GM23338 (cell line): ENCODE results near the gene CNTN5. TPM values are rescaled to one million over a fixed set of nuclear protein-coding genes. Genes with fewer than 3 reads are reported as not detected.

Experiments
- ATAC-seq: fragments of 200-7000 bp; cut with Tn5 transposase; 3 replicates; pipeline ENCODE4 v1.9.1; 2020
- DNase-seq: peaks from one replicate; pipeline ENCODE4 v3.0.0-alpha.2; 2015; ENCODE audit warnings: low spot score
- H2AFZ ChIP-seq: fragments of 200-600 bp; sonication (generic); 2 replicates; pipeline ENCODE4 v1.8.0; 2016; ENCODE audit warnings: antibody characterized with exemption, mild to moderate bottlenecking, moderate library complexity
- H3F3A ChIP-seq: fragments of 200-600 bp; sonication (generic); replicated peaks from 2 replicates; pipeline ENCODE4 v1.8.0; 2017; ENCODE audit warnings: antibody characterized with exemption, mixed run types, low read depth
- H3K27ac ChIP-seq: fragments of 200-600 bp; sonication (generic); 2 replicates; pipeline ENCODE4 v1.6.1; 2016; ENCODE audit warnings: low read depth
- H3K27me3 ChIP-seq: fragments of 200-600 bp; sonication (generic); 2 replicates; pipeline ENCODE4 v1.8.0; 2016; ENCODE audit warnings: mild to moderate bottlenecking, mixed run types, moderate library complexity; ENCODE audit not compliant: insufficient read depth
- H3K36me3 ChIP-seq: fragments of 200-600 bp; sonication (generic); 2 replicates; pipeline ENCODE4 v1.8.0; 2016; ENCODE audit warnings: mild to moderate bottlenecking; ENCODE audit not compliant: insufficient read depth
- H3K4me1 ChIP-seq: fragments of 200-600 bp; sonication (generic); 2 replicates; pipeline ENCODE4 v1.8.0; 2016; ENCODE audit warnings: mild to moderate bottlenecking, moderate library complexity; ENCODE audit not compliant: insufficient read depth
- H3K4me2 ChIP-seq: fragments of 200-600 bp; sonication (generic); 2 replicates; pipeline ENCODE4 v1.7.1; 2017; ENCODE audit warnings: mixed run types
- H3K4me3 ChIP-seq: fragments of 200-600 bp; sonication (generic); 2 replicates; pipeline ENCODE4 v1.6.1; 2016; ENCODE audit warnings: mixed run types
- H3K79me2 ChIP-seq: fragments of 200-600 bp; sonication (generic); replicated peaks from 2 replicates; pipeline ENCODE4 v1.8.0; 2017; ENCODE audit warnings: mild to moderate bottlenecking; ENCODE audit not compliant: insufficient read depth
- H3K9me2 ChIP-seq: fragments of 200-600 bp; sonication (generic); 2 replicates; pipeline ENCODE4 v1.8.0; 2017; ENCODE audit not compliant: insufficient read depth
- H4K20me1 ChIP-seq: fragments of 200-600 bp; sonication (generic); replicated peaks from 2 replicates; pipeline ENCODE4 v1.8.0; 2017; ENCODE audit warnings: mild to moderate bottlenecking; ENCODE audit not compliant: insufficient read depth
- H3K27ac Mint-ChIP-seq: 2 replicates; pipeline ENCODE4 v1.8.0; 2020; ENCODE audit warnings: inconsistent platforms, mild to moderate bottlenecking, moderate library complexity, mixed read lengths
- H3K27me3 Mint-ChIP-seq: 3 replicates; pipeline ENCODE4 v1.8.0; 2022; ENCODE audit warnings: low read depth, mild to moderate bottlenecking, moderate library complexity, mixed read lengths, inconsistent platforms; ENCODE audit not compliant: insufficient read depth, poor library complexity
- H3K36me3 Mint-ChIP-seq: 3 replicates; pipeline ENCODE4 v1.8.0; 2021; ENCODE audit warnings: low read depth, mild to moderate bottlenecking, inconsistent platforms, moderate library complexity, mixed read lengths
- H3K4me1 Mint-ChIP-seq: 3 replicates; pipeline ENCODE4 v1.8.0; 2020; ENCODE audit warnings: mild to moderate bottlenecking, inconsistent platforms, mixed read lengths
- H3K4me3 Mint-ChIP-seq: 3 replicates; pipeline ENCODE4 v1.8.0; 2021; ENCODE audit warnings: moderate library complexity, mild to moderate bottlenecking, inconsistent platforms, mixed read lengths
- H3K9me3 Mint-ChIP-seq: 3 replicates; pipeline ENCODE4 v1.8.0; 2020; ENCODE audit warnings: moderate library complexity, mild to moderate bottlenecking, inconsistent platforms, mixed read lengths
- CREB1 ChIP-seq: fragments of 250-450 bp; sonication (Bioruptor Pico); IDR thresholded peaks from 2 replicates; pipeline ENCODE4 v1.5.0; 2020; ENCODE audit warnings: low read depth, mild to moderate bottlenecking, moderate library complexity
- CTCF ChIP-seq, 2 experiments: fragments of 200-600 bp in 1 of 2; sonication (generic) in 1 of 2; conservative IDR thresholded peaks; 2 replicates each; pipeline versions ENCODE4 v1.5.1 to v1.6.1; 2016 to 2017; ENCODE audit warnings: antibody characterized with exemption in 2 of 2, low read depth in 2 of 2, mild to moderate bottlenecking in 2 of 2, moderate library complexity in 1 of 2
- ZNF331 ChIP-seq: fragments of 250-450 bp; sonication (Bioruptor Pico); IDR thresholded peaks from 2 replicates; pipeline ENCODE4 v1.5.0; 2020; ENCODE audit warnings: low read depth, mild to moderate bottlenecking, moderate library complexity
- polyA plus RNA-seq: library from polyadenylated mRNA; unstranded; fragments of >200 nt; fragmentation: Nextera tagmentation; extraction: Ambion mirVana; gene quantifications from 2 replicates; pipeline ENCODE4 v1.2.1, GENCODE V29; 2016
- total RNA-seq: library from RNA; depleted of rRNA; stranded (reverse); fragments of >200 nt; shearing (Covaris generic); gene quantifications from 2 replicates; pipeline ENCODE4 v1.2.3, GENCODE V29; 2014
- TF ChIP-seq, protein P1 (sequence below): fragments of 250-450 bp; sonication (Bioruptor Pico); IDR thresholded peaks from 2 replicates; pipeline ENCODE4 v1.5.0; 2020; ENCODE audit warnings: mild to moderate bottlenecking, moderate library complexity
- TF ChIP-seq, protein P2 (sequence below): IDR thresholded peaks from one replicate; pipeline ENCODE4 v1.6.1; 2018; ENCODE audit warnings: antibody characterized with exemption; ENCODE audit not compliant: unreplicated experiment

Gene CNTN5
- total and polyA plus RNA-seq, 2 experiments from 2014 or later = not detected

DNA sequence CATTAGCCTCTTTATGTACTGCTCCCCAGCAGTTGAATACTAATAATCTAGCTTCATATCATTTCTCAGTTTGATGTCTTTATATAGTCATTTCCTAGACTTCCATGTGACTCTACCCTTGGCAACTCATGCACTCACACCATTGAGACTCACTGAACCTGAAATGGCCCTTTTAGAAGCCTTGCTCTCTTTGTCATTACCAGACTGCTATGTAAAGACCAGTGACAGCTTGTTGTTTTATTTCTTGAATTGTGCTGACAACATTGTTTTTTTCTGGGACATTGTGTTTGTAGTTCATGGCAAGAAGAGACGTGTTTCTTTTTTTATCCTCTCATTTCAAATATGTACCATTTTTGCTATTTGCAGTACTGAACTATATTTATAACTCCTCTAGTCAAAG lies 256.5 kb downstream of the CNTN5 start (continued):
- TF ChIP-seq, protein P1, sequence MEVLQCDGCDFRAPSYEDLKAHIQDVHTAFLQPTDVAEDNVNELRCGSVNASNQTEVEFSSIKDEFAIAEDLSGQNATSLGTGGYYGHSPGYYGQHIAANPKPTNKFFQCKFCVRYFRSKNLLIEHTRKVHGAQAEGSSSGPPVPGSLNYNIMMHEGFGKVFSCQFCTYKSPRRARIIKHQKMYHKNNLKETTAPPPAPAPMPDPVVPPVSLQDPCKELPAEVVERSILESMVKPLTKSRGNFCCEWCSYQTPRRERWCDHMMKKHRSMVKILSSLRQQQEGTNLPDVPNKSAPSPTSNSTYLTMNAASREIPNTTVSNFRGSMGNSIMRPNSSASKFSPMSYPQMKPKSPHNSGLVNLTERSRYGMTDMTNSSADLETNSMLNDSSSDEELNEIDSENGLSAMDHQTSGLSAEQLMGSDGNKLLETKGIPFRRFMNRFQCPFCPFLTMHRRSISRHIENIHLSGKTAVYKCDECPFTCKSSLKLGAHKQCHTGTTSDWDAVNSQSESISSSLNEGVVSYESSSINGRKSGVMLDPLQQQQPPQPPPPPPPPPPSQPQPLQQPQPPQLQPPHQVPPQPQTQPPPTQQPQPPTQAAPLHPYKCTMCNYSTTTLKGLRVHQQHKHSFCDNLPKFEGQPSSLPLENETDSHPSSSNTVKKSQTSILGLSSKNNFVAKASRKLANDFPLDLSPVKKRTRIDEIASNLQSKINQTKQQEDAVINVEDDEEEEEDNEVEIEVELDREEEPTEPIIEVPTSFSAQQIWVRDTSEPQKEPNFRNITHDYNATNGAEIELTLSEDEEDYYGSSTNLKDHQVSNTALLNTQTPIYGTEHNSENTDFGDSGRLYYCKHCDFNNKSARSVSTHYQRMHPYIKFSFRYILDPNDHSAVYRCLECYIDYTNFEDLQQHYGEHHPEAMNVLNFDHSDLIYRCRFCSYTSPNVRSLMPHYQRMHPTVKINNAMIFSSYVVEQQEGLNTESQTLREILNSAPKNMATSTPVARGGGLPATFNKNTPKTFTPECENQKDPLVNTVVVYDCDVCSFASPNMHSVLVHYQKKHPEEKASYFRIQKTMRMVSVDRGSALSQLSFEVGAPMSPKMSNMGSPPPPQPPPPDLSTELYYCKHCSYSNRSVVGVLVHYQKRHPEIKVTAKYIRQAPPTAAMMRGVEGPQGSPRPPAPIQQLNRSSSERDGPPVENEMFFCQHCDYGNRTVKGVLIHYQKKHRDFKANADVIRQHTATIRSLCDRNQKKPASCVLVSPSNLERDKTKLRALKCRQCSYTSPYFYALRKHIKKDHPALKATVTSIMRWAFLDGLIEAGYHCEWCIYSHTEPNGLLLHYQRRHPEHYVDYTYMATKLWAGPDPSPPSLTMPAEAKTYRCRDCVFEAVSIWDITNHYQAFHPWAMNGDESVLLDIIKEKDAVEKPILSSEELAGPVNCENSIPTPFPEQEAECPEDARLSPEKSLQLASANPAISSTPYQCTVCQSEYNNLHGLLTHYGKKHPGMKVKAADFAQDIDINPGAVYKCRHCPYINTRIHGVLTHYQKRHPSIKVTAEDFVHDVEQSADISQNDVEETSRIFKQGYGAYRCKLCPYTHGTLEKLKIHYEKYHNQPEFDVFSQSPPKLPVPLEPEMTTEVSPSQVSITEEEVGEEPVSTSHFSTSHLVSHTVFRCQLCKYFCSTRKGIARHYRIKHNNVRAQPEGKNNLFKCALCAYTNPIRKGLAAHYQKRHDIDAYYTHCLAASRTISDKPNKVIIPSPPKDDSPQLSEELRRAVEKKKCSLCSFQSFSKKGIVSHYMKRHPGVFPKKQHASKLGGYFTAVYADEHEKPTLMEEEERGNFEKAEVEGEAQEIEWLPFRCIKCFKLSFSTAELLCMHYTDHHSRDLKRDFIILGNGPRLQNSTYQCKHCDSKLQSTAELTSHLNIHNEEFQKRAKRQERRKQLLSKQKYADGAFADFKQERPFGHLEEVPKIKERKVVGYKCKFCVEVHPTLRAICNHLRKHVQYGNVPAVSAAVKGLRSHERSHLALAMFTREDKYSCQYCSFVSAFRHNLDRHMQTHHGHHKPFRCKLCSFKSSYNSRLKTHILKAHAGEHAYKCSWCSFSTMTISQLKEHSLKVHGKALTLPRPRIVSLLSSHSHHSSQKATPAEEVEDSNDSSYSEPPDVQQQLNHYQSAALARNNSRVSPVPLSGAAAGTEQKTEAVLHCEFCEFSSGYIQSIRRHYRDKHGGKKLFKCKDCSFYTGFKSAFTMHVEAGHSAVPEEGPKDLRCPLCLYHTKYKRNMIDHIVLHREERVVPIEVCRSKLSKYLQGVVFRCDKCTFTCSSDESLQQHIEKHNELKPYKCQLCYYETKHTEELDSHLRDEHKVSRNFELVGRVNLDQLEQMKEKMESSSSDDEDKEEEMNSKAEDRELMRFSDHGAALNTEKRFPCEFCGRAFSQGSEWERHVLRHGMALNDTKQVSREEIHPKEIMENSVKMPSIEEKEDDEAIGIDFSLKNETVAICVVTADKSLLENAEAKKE (CRISPR knock-in tag) = no peak
- TF ChIP-seq CREB1 (CRISPR knock-in tag) = no peak
- TF ChIP-seq, protein P2, sequence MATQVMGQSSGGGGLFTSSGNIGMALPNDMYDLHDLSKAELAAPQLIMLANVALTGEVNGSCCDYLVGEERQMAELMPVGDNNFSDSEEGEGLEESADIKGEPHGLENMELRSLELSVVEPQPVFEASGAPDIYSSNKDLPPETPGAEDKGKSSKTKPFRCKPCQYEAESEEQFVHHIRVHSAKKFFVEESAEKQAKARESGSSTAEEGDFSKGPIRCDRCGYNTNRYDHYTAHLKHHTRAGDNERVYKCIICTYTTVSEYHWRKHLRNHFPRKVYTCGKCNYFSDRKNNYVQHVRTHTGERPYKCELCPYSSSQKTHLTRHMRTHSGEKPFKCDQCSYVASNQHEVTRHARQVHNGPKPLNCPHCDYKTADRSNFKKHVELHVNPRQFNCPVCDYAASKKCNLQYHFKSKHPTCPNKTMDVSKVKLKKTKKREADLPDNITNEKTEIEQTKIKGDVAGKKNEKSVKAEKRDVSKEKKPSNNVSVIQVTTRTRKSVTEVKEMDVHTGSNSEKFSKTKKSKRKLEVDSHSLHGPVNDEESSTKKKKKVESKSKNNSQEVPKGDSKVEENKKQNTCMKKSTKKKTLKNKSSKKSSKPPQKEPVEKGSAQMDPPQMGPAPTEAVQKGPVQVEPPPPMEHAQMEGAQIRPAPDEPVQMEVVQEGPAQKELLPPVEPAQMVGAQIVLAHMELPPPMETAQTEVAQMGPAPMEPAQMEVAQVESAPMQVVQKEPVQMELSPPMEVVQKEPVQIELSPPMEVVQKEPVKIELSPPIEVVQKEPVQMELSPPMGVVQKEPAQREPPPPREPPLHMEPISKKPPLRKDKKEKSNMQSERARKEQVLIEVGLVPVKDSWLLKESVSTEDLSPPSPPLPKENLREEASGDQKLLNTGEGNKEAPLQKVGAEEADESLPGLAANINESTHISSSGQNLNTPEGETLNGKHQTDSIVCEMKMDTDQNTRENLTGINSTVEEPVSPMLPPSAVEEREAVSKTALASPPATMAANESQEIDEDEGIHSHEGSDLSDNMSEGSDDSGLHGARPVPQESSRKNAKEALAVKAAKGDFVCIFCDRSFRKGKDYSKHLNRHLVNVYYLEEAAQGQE = no peak

GRCh38 chr11:99279266-99279665 lies 258.5 kb downstream of the CNTN5 start:
- no peak overlapping the region for H2AFZ ChIP-seq
- H3K27ac ChIP-seq = no peak overlapping the region
- no peaks in the 10 kb centered on the region for H3F3A ChIP-seq
- H4K20me1 ChIP-seq = no peaks in the 10 kb centered on the region
- Mint-ChIP-seq H3K27me3 (no peaks in the 10 kb centered on the region), H3K9me3 (no peaks in the 10 kb centered on the region), H3K4me3 (no peak overlapping the region), H3K27ac (no peak overlapping the region), H3K36me3 (no peaks in the 10 kb centered on the region), H3K4me1 (peaks cover 7% of the 10 kb centered on the region; the same call in 2 of the 3 replicates)
- ATAC-seq (no peak), DNase-seq (no peak)
- TF ChIP-seq CTCF (conservative IDR thresholded peaks at IDR 0.05; ENCODE audit: low read depth in 2 of 2) (no peak), ZNF331 (CRISPR knock-in tag) (no peak)
- H3K79me2 ChIP-seq = no peaks in the 10 kb centered on the region
- H3K4me1 ChIP-seq = no peaks in the 10 kb centered on the region
- H3K9me2 ChIP-seq = no peaks in the 10 kb centered on the region
- H3K4me2 ChIP-seq = no peak overlapping the region
- H3K27me3 ChIP-seq = no peaks in the 10 kb centered on the region
- H3K36me3 ChIP-seq = no peaks in the 10 kb centered on the region
- H3K4me3 ChIP-seq = no peak overlapping the region
